Stimulated activated CD4-positive, alpha-beta T cell treated with anti-CD3 and anti-CD28 coated beads, Interleukin-15, amount 100 ng/mL, for 1 hour (primary cell): ENCODE data around the gene TCEAL4.

ENCODE experiments used
- DNase-seq, 2 donors: peaks; one replicate each; pipeline ENCODE4 v3.0.0-alpha.2; 2020; ENCODE audit warnings: low read depth in 1 of 2, low spot score in 1 of 2

TCEAL4 gene

GRCh38 chrX:103585411-103586313, at the start of gene TCEAL4:
TCEAL4 (plus strand) TSS chrX:103585515; CDS start chrX:103586676, 1,161 bp downstream.
- peak in 1 of 2 donors; percentile 24 for DNase-seq

GRCh38 chrX:103536071-103536470, 49.2 kb upstream of the TCEAL4 start:
- DNase-seq, result no peak

GRCh38 chrX:103536732-103537131, 48.6 kb upstream of the TCEAL4 start:
- no peak for DNase-seq

- no peak for DNase-seq
Observed at GRCh38 chrX:103537871-103538387, 47.4 kb upstream of the TCEAL4 start.

GRCh38 chrX:103538728-103539127, 46.6 kb upstream of the TCEAL4 start:
- no peak for DNase-seq

GRCh38 chrX:103539695-103540094, 45.6 kb upstream of the TCEAL4 start:
- no peak for DNase-seq

- no peak for DNase-seq
Observed at GRCh38 chrX:103540145-103540544, 45.2 kb upstream of the TCEAL4 start.

- DNase-seq, result no peak
Observed at GRCh38 chrX:103549916-103550315, 35.4 kb upstream of the TCEAL4 start.

GRCh38 chrX:103550415-103551051, 34.8 kb upstream of the TCEAL4 start:
- DNase-seq, result no peak

- DNase-seq, result no peak
Observed at GRCh38 chrX:103552236-103552635, 33.1 kb upstream of the TCEAL4 start.

- peak; percentile 4 to 28 for DNase-seq
Observed at GRCh38 chrX:103554687-103555424, 30.5 kb upstream of the TCEAL4 start.

GRCh38 chrX:103556963-103557612, 28.2 kb upstream of the TCEAL4 start:
- DNase-seq, result no peak

GRCh38 chrX:103560256-103560655, 25.1 kb upstream of the TCEAL4 start:
- DNase-seq, result no peak

GRCh38 chrX:103562801-103563200, 22.5 kb upstream of the TCEAL4 start:
- no peak for DNase-seq

- DNase-seq, result no peak
Observed at GRCh38 chrX:103565197-103565596, 20.1 kb upstream of the TCEAL4 start.

- no peak for DNase-seq
Observed at GRCh38 chrX:103565752-103566151, 19.6 kb upstream of the TCEAL4 start.

- DNase-seq, result no peak
Observed at GRCh38 chrX:103571121-103571520, 14.2 kb upstream of the TCEAL4 start.

GRCh38 chrX:103571726-103572125, 13.6 kb upstream of the TCEAL4 start:
- no peak for DNase-seq

- DNase-seq, result no peak
Observed at GRCh38 chrX:103573202-103573601, 12.1 kb upstream of the TCEAL4 start.

GRCh38 chrX:103584596-103584995, 719 bp upstream of the TCEAL4 start:
- DNase-seq, result no peak

- no peak for DNase-seq
Observed at GRCh38 chrX:103586314-103586646, 965 bp downstream of the TCEAL4 start.
